BLaER1 (cell line): ENCODE data around the gene HPCAL1.

Experiments
- H3K27ac ChIP-seq: shearing (Covaris generic); formaldehyde crosslinking; 2 replicates; pipeline ENCODE4 v1.8.1; 2022
- H3K27me3 ChIP-seq: shearing (Covaris generic); formaldehyde crosslinking; 2 replicates; pipeline ENCODE4 v1.8.1; 2022
- H3K36me3 ChIP-seq: shearing (Covaris generic); formaldehyde crosslinking; 2 replicates; pipeline ENCODE4 v1.8.1; 2022
- H3K4me1 ChIP-seq: shearing (Covaris generic); formaldehyde crosslinking; 2 replicates; pipeline ENCODE4 v1.8.1; 2022
- H3K4me2 ChIP-seq: shearing (Covaris generic); formaldehyde crosslinking; 2 replicates; pipeline ENCODE4 v1.8.1; 2022
- H3K4me3 ChIP-seq: shearing (Covaris generic); formaldehyde crosslinking; 2 replicates; pipeline ENCODE4 v1.8.1; 2022
- H3K9ac ChIP-seq: shearing (Covaris generic); formaldehyde crosslinking; 2 replicates; pipeline ENCODE4 v1.8.1; 2022
- H3K9me3 ChIP-seq: shearing (Covaris generic); formaldehyde crosslinking; 2 replicates; pipeline ENCODE4 v1.8.1; 2022
- H4K20me1 ChIP-seq: shearing (Covaris generic); formaldehyde crosslinking; 2 replicates; pipeline ENCODE4 v1.8.1; 2022
- Cebpa-rat ChIP-seq: shearing (Covaris generic); IDR thresholded peaks from 2 replicates; pipeline ENCODE4 v1.8.1; 2022

HPCAL1 gene

GRCh38 chr2:10471955-10472354, 169.3 kb downstream of the HPCAL1 start:
- Histone ChIP-seq H3K9me3 (no peaks in the 10 kb centered on the region), H3K36me3 (no peaks in the 10 kb centered on the region), H3K4me3 (no peak overlapping the region), H3K4me2 (peak overlapping the region; percentile 20; the same call in 1 of the 2 replicates), H3K27ac (no peak overlapping the region), H3K9ac (no peak overlapping the region), H3K27me3 (no peaks in the 10 kb centered on the region), H4K20me1 (no peaks in the 10 kb centered on the region), H3K4me1 (peaks cover 61% of the 10 kb centered on the region)
- TF ChIP-seq Cebpa-rat = no peak

- no peaks in the 10 kb centered on the region for H4K20me1 ChIP-seq
- peaks cover 74% of the 10 kb centered on the region for H3K4me1 ChIP-seq
- H3K9ac ChIP-seq = no peak overlapping the region
- H3K36me3 ChIP-seq = no peaks in the 10 kb centered on the region
- peak overlapping the region; percentile 91; the same call in 1 of the 2 replicates for H3K4me2 ChIP-seq
- no peak overlapping the region for H3K4me3 ChIP-seq
- no peak for TF ChIP-seq Cebpa-rat
- H3K9me3 ChIP-seq = no peaks in the 10 kb centered on the region
- H3K27me3 ChIP-seq = no peaks in the 10 kb centered on the region
- H3K27ac ChIP-seq = no peak overlapping the region
Observed at GRCh38 chr2:10473121-10473756, 170.5 kb downstream of the HPCAL1 start.

GRCh38 chr2:10475221-10475722, 172.6 kb downstream of the HPCAL1 start:
- peak overlapping the region; percentile 75 for H3K9ac ChIP-seq
- H3K4me3 ChIP-seq = peak overlapping the region; percentile 44
- peak overlapping the region; percentile 91 for H3K4me2 ChIP-seq
- no peaks in the 10 kb centered on the region for H4K20me1 ChIP-seq
- no peaks in the 10 kb centered on the region for H3K36me3 ChIP-seq
- H3K27ac ChIP-seq = peak overlapping the region; percentile 88
- H3K4me1 ChIP-seq = peaks cover 94% of the 10 kb centered on the region
- H3K27me3 ChIP-seq = no peaks in the 10 kb centered on the region
- no peaks in the 10 kb centered on the region for H3K9me3 ChIP-seq
- no peak for TF ChIP-seq Cebpa-rat

DNA sequence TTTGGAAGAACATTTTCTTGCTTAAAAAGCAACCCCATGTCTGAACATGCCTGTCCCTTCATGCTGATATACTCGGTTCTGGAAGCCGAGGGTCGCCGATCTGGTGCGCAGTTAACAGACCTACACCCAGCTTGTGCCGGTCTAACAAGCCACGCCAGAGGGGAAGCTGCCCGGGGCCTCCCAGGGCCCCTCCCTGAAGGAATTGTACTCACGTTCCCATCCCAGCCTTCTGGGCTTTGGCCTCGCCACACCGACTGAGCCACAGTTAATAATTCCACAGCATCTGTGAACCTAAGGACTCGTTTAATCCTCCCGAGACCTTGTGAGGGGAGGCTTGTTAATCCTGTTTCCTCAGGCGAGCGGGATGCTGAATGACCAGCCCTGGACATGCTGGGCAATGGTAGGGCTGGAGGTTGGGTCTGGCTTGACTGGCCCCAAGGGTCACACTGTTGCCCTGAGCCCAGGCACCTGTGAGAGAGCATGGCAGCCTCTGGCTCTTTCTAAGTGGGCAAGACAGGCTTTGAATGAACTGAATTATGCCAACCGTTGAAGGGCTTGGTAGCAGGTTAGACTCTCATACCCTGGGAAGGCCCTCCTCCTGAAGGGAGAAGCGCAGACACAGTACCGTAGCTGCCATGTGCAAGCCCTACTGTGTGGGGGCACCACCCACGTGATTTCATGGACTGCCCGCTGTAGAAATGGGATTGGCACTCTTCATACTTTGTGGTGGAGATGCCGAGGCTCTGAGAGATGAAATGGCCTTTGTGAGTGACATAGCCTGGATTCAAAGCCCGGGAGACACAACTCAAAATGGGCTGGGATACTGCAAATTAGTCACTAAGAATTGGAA, 173.3 kb downstream of the HPCAL1 start:
- no peak for TF ChIP-seq Cebpa-rat
- Histone ChIP-seq H4K20me1 (no peaks in the 10 kb centered on the region), H3K4me3 (no peak overlapping the region), H3K9me3 (no peaks in the 10 kb centered on the region), H3K27ac (peak overlapping the region; percentile 88), H3K4me1 (peaks cover 94% of the 10 kb centered on the region), H3K27me3 (no peaks in the 10 kb centered on the region), H3K9ac (peak overlapping the region; percentile 75; the same call in 1 of the 2 replicates), H3K4me2 (peak overlapping the region; percentile 91), H3K36me3 (no peaks in the 10 kb centered on the region)

GRCh38 chr2:10476723-10477442, 174.2 kb downstream of the HPCAL1 start:
- Histone ChIP-seq H3K9me3 (no peaks in the 10 kb centered on the region), H3K27me3 (no peaks in the 10 kb centered on the region), H3K4me1 (peaks cover 85% of the 10 kb centered on the region), H3K9ac (peak overlapping the region; percentile 47; the same call in 1 of the 2 replicates), H3K4me3 (no peak overlapping the region), H3K36me3 (no peaks in the 10 kb centered on the region), H3K27ac (peak overlapping the region; percentile 88), H4K20me1 (no peaks in the 10 kb centered on the region), H3K4me2 (peak overlapping the region; percentile 91)
- TF ChIP-seq Cebpa-rat = no peak
